Measurements from ENCODE around the gene PPP6R2. TPM values are rescaled to one million over a fixed set of nuclear protein-coding genes. Genes with fewer than 3 reads are reported as not detected.
A peak's percentile ranks its signal among the peaks of the same experiment; 100 is the strongest.

The PPP6R2 gene
- total and polyA plus RNA-seq, 2 donors (not counting 3 experiments of a cell fraction or from before 2014, with no cell fraction given) = 38.6 to 54.6 TPM

DNA sequence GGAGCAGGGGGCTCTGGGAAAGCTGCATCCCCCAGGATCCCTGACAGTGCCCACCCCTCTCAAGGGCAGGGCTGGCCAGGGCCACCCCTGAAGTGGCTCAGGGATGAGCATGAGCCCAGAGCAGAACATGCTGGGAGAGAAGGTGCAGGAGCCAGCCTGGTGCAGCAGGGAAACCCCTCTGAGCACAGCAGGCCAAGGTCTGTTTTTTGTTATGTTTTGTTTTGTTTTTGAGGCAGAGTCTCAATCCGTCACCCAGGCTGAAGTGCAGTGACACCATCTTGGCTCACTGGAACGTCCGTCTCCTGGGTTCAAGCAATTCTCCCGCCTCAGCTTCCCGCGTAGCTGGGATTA is 132.5 kb downstream of the PPP6R2 start:
- H4K20me1 ChIP-seq (replicated peaks; ENCODE audit: control insufficient read depth, extremely low read depth, insufficient read depth, low read length) = peaks cover 3% of the 10 kb centered on the region
- DNase-seq (ENCODE audit: low read depth, low spot score) (no peak), FAIRE-seq (no peak)
- peak overlapping the region; percentile 24 for H3K27ac ChIP-seq (ENCODE audit: insufficient read depth, low read depth, low read length)
- H3K79me2 ChIP-seq (ENCODE audit: control insufficient read depth, insufficient read depth, low read length) = peaks cover 36% of the 10 kb centered on the region
- no peaks in the 10 kb centered on the region for H3K9me3 ChIP-seq (replicated peaks; ENCODE audit: control insufficient read depth, insufficient read depth, low read length)
- no TSS peak for BruUV-seq (replicated peaks)
- H3K27me3 ChIP-seq (ENCODE audit: control insufficient read depth in 2 of 2, insufficient read depth in 2 of 2, low read length in 2 of 2) = peaks cover 10% of the 10 kb centered on the region in 2 experiments
- peak overlapping the region; percentile 66 for H3K4me2 ChIP-seq (ENCODE audit: insufficient read depth, low read length)
- intact Hi-C loops (cut with micrococcal nuclease) = loop anchor here (2.0 kb wide), 1 partner anchor 23 kb away; no protein-coding TSS in a partner anchor
- peak overlapping the region; percentile 62 for H3K9ac ChIP-seq (replicated peaks; ENCODE audit: extremely low read depth, insufficient read depth, low read length)
- dilution Hi-C loops (cut with MboI; ENCODE audit: extremely low pct_ligation_motif_present, low sequenced_read_pairs) = no loop called here
- ChIA-PET CTCF (no interaction called here), POLR2A (no interaction called here)
- no peak overlapping the region for H3K4me3 ChIP-seq (replicated peaks in 1 of 3; ENCODE audit: insufficient read depth in 1 of 3, low read depth in 1 of 3, low read length in 3 of 3)
- H3K36me3 ChIP-seq (ENCODE audit: control insufficient read depth in 2 of 2, extremely low read depth in 1 of 2, insufficient read depth in 2 of 2, low read length in 2 of 2) = no peaks in the 10 kb centered on the region
- TF ChIP-seq, protein P1, sequence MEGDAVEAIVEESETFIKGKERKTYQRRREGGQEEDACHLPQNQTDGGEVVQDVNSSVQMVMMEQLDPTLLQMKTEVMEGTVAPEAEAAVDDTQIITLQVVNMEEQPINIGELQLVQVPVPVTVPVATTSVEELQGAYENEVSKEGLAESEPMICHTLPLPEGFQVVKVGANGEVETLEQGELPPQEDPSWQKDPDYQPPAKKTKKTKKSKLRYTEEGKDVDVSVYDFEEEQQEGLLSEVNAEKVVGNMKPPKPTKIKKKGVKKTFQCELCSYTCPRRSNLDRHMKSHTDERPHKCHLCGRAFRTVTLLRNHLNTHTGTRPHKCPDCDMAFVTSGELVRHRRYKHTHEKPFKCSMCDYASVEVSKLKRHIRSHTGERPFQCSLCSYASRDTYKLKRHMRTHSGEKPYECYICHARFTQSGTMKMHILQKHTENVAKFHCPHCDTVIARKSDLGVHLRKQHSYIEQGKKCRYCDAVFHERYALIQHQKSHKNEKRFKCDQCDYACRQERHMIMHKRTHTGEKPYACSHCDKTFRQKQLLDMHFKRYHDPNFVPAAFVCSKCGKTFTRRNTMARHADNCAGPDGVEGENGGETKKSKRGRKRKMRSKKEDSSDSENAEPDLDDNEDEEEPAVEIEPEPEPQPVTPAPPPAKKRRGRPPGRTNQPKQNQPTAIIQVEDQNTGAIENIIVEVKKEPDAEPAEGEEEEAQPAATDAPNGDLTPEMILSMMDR (IDR thresholded peaks at IDR 0.05; ENCODE audit: extremely low read depth in 1 of 2, insufficient read depth in 1 of 2, low read depth in 1 of 2, low read length in 2 of 2) = no peak
- TF ChIP-seq GATA2 (IDR thresholded peaks at IDR 0.05; ENCODE audit: insufficient read depth, insufficient read length, low read depth, low read length) = no peak
- TF ChIP-seq, protein P2, sequence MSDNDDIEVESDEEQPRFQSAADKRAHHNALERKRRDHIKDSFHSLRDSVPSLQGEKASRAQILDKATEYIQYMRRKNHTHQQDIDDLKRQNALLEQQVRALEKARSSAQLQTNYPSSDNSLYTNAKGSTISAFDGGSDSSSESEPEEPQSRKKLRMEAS (IDR thresholded peaks at IDR 0.05; ENCODE audit: insufficient read depth, insufficient read length) = no peak
- TF ChIP-seq POLR2A (IDR thresholded peaks at IDR 0.05; ENCODE audit: low read depth, low read length) = no peak
- TF ChIP-seq EZH2 (IDR thresholded peaks at IDR 0.05; ENCODE audit: borderline replicate concordance, low read depth, low read length, severe bottlenecking) = no peak
- no peak for TF ChIP-seq JUN (IDR thresholded peaks at IDR 0.05; ENCODE audit: borderline replicate concordance, insufficient read depth, insufficient read length, low read depth)
- no peak for TF ChIP-seq POLR2AphosphoS5 (IDR thresholded peaks at IDR 0.05; ENCODE audit: insufficient read depth, low read depth, low read length)
- no peak for TF ChIP-seq FOS (IDR thresholded peaks at IDR 0.05; ENCODE audit: borderline replicate concordance, insufficient read depth, low read length)
- no peak for TF ChIP-seq MYC (IDR thresholded peaks at IDR 0.05; ENCODE audit: low read depth, low read length)
- H2AFZ ChIP-seq (ENCODE audit: low read depth, low read length) = peak overlapping the region; percentile 91
- no peaks in the 10 kb centered on the region for H3K9me1 ChIP-seq (replicated peaks; ENCODE audit: control insufficient read depth, extremely low read depth, insufficient read depth, low read length)
- peaks cover 10% of the 10 kb centered on the region for H3K4me1 ChIP-seq (ENCODE audit: control insufficient read depth, extremely low read depth, insufficient read depth, low read length)
